HepG2 (cell line): ENCODE results near the gene RNASE12. TPM values are rescaled to one million over a fixed set of nuclear protein-coding genes. Genes with fewer than 3 reads are reported as not detected.

ENCODE experiments used
- AGO1 ChIP-seq: fragments of 200-400 bp; formaldehyde crosslinking; IDR thresholded peaks from 2 replicates; pipeline ENCODE4 v1.6.1; 2017; ENCODE audit warnings: mild to moderate bottlenecking, low read depth, low read length, moderate library complexity; ENCODE audit not compliant: poor library complexity, severe bottlenecking
- CEBPG ChIP-seq: IDR thresholded peaks from 2 replicates; pipeline ENCODE4 v1.6.1; 2016
- CREBL2 ChIP-seq: sonication (generic); formaldehyde crosslinking; IDR thresholded peaks from 2 replicates; pipeline ENCODE4 v1.8.1; 2023; ENCODE audit warnings: missing genetic modification reagents, mild to moderate bottlenecking, borderline replicate concordance
- DZIP1 ChIP-seq: sonication (generic); formaldehyde crosslinking; IDR thresholded peaks from 2 replicates; pipeline ENCODE4 v1.5.0; 2020; ENCODE audit warnings: mild to moderate bottlenecking, missing genetic modification reagents
- IRF9 ChIP-seq: sonication (generic); formaldehyde crosslinking; IDR thresholded peaks from 2 replicates; pipeline ENCODE4 v1.8.0; 2022; ENCODE audit warnings: missing genetic modification reagents, mild to moderate bottlenecking, borderline replicate concordance
- MIER2 ChIP-seq: IDR thresholded peaks from 2 replicates; pipeline ENCODE4 v1.6.1; 2016; ENCODE audit warnings: missing biosample characterization, missing genetic modification reagents
- PPARG ChIP-seq: conservative IDR thresholded peaks from 2 replicates; pipeline ENCODE4 v1.6.1; 2016; ENCODE audit warnings: missing biosample characterization, missing genetic modification reagents
- SP140L ChIP-seq: sonication (generic); formaldehyde crosslinking; IDR thresholded peaks from 2 replicates; pipeline ENCODE4 v1.4.0; 2020; ENCODE audit warnings: missing genetic modification reagents, borderline replicate concordance
- TAF1 ChIP-seq: sonication (generic); formaldehyde crosslinking; IDR thresholded peaks from 2 replicates; pipeline ENCODE4 v1.4.0; 2020; ENCODE audit warnings: missing genetic modification reagents
- THYN1 ChIP-seq: sonication (generic); formaldehyde crosslinking; IDR thresholded peaks from 2 replicates; pipeline ENCODE4 v1.8.1; 2023; ENCODE audit warnings: low read depth, mild to moderate bottlenecking, moderate library complexity, missing genetic modification reagents, borderline replicate concordance
- ZNF24 ChIP-seq: fragments of 450-650 bp; IDR thresholded peaks from 2 replicates; pipeline ENCODE4 v1.6.1; 2017; ENCODE audit warnings: antibody characterized with exemption, mild to moderate bottlenecking
- ZNF280D ChIP-seq: sonication (generic); formaldehyde crosslinking; IDR thresholded peaks from 2 replicates; pipeline ENCODE4 v1.5.1; 2020; ENCODE audit warnings: mild to moderate bottlenecking, missing genetic modification reagents
- ZSCAN21 ChIP-seq: sonication (generic); formaldehyde crosslinking; IDR thresholded peaks from 2 replicates; pipeline ENCODE4 v1.8.0; 2022; ENCODE audit warnings: mild to moderate bottlenecking, missing genetic modification reagents, moderate library complexity, borderline replicate concordance
- polyA plus RNA-seq, 8 experiments: library from polyadenylated mRNA; depleted of rRNA in 3 of 8; stranded (reverse) in 7 of 8; unstranded in 1 of 8; fragments of >200 nt; fragmentation: Illumina TruSeq in 4 of 8; extraction: Trizol in 4 of 8; gene quantifications; 2 replicates each; pipeline versions ENCODE4 v1.2.1 to v1.2.3, GENCODE V29; 2011 to 2016; ENCODE audit warnings: low read depth in 4 of 8, missing spikeins in 1 of 8, mixed read lengths in 1 of 8; ENCODE audit not compliant: insufficient read depth in 1 of 8
- total RNA-seq, 5 experiments: library from RNA; depleted of rRNA; stranded (reverse); fragments of >200 nt; fragmentation: Illumina TruSeq; extraction: Trizol; gene quantifications; 2 replicates each; pipeline ENCODE4 v1.2.3, GENCODE V29; 2016; ENCODE audit warnings: low read depth in 1 of 5
- TF ChIP-seq, protein P1 (sequence below): sonication (generic); formaldehyde crosslinking; conservative IDR thresholded peaks from 2 replicates; pipeline ENCODE4 v1.8.0; 2022; ENCODE audit warnings: missing genetic modification reagents
- TF ChIP-seq, protein P2 (sequence below): IDR thresholded peaks from 2 replicates; pipeline ENCODE4 v1.6.1; 2012; ENCODE audit warnings: low read length, improper control_type of control experiment

Gene RNASE12
- total and polyA plus RNA-seq, 2 of the 13 experiments (the other 11 are each of a cell fraction or from before 2014, with no cell fraction given), result not detected

DNA sequence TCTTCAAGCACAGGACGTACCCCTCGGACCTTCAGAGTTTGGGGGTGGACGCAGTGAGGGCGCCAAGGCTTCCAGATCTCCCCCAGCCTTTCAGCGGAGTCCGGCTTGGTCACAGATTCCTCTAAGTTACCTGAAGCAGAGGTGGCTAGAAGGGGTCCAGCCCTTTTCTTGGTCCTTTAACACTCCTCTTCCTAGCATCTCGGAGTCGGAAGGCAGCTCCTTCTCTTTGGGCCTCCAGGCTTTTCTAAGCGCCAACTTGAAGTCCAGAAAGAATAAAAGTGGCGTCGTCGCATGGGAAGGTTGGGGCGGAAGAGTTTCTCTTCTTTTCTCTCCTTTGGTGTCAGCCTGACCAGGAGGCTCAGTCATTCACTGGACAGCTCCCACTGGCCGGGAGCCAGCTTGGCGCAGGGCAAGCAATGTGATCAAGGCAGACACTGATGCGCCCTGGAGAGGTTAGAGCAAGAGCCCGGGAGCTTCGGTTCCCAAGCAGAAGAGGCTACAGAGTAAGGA, 40.8 kb upstream of the RNASE12 start (continued):
- TF ChIP-seq, protein P1, sequence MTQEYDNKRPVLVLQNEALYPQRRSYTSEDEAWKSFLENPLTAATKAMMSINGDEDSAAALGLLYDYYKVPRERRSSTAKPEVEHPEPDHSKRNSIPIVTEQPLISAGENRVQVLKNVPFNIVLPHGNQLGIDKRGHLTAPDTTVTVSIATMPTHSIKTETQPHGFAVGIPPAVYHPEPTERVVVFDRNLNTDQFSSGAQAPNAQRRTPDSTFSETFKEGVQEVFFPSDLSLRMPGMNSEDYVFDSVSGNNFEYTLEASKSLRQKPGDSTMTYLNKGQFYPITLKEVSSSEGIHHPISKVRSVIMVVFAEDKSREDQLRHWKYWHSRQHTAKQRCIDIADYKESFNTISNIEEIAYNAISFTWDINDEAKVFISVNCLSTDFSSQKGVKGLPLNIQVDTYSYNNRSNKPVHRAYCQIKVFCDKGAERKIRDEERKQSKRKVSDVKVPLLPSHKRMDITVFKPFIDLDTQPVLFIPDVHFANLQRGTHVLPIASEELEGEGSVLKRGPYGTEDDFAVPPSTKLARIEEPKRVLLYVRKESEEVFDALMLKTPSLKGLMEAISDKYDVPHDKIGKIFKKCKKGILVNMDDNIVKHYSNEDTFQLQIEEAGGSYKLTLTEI (CRISPR knock-in tag), result no peak
- TF ChIP-seq, protein P2, sequence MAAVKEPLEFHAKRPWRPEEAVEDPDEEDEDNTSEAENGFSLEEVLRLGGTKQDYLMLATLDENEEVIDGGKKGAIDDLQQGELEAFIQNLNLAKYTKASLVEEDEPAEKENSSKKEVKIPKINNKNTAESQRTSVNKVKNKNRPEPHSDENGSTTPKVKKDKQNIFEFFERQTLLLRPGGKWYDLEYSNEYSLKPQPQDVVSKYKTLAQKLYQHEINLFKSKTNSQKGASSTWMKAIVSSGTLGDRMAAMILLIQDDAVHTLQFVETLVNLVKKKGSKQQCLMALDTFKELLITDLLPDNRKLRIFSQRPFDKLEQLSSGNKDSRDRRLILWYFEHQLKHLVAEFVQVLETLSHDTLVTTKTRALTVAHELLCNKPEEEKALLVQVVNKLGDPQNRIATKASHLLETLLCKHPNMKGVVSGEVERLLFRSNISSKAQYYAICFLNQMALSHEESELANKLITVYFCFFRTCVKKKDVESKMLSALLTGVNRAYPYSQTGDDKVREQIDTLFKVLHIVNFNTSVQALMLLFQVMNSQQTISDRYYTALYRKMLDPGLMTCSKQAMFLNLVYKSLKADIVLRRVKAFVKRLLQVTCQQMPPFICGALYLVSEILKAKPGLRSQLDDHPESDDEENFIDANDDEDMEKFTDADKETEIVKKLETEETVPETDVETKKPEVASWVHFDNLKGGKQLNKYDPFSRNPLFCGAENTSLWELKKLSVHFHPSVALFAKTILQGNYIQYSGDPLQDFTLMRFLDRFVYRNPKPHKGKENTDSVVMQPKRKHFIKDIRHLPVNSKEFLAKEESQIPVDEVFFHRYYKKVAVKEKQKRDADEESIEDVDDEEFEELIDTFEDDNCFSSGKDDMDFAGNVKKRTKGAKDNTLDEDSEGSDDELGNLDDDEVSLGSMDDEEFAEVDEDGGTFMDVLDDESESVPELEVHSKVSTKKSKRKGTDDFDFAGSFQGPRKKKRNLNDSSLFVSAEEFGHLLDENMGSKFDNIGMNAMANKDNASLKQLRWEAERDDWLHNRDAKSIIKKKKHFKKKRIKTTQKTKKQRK, result no peak
- 0 out of 2 replicates have a peak, but pooled peaks have one; percentile 11 for TF ChIP-seq CEBPG (CRISPR knock-in tag)
- TF ChIP-seq PPARG, result no peak
- no peak for TF ChIP-seq TAF1 (CRISPR knock-in tag)
- no peak for TF ChIP-seq AGO1
- TF ChIP-seq CREBL2, result no peak
- no peak for TF ChIP-seq ZSCAN21 (CRISPR knock-in tag)
- no peak for TF ChIP-seq SP140L (CRISPR knock-in tag)
- no peak for TF ChIP-seq IRF9 (CRISPR knock-in tag)
- TF ChIP-seq THYN1 (CRISPR knock-in tag), result no peak
- peak; percentile 93 for TF ChIP-seq MIER2
- TF ChIP-seq DZIP1 (CRISPR knock-in tag), result no peak
- no peak for TF ChIP-seq ZNF24
- no peak for TF ChIP-seq ZNF280D (CRISPR knock-in tag)
